WTC11 (cell line): ENCODE data around the gene CAPN2. TPM values are rescaled to one million over a fixed set of nuclear protein-coding genes. Genes with fewer than 3 reads are reported as not detected.

Experiments
- ATAC-seq: fragments of 200-7000 bp; cut with Tn5 transposase; 2 replicates; pipeline ENCODE4 v1.10.0; 2021; ENCODE audit warnings: mild to moderate bottlenecking, moderate library complexity
- CTCF ChIA-PET: fragments of 300-600 bp; sonication (Branson Sonifier 250); formaldehyde crosslinking; loops from one replicate; lab custom pipeline; 2021; ENCODE audit warnings: antibody characterized with exemption; lab: Charles Lee
- POLR2A ChIA-PET: fragments of 350-600 bp; sonication (Branson Sonifier 250); formaldehyde crosslinking; loops from one replicate; lab custom pipeline; 2021; ENCODE audit warnings: antibody characterized with exemption; lab: Charles Lee
- DNase-seq: peaks from one replicate; pipeline ENCODE4 v3.0.0; 2021; ENCODE audit warnings: low spot score
- H3K27ac Mint-ChIP-seq: 2 replicates; pipeline ENCODE4 v1.8.0; 2021; ENCODE audit warnings: mixed read lengths
- H3K27me3 Mint-ChIP-seq: 2 replicates; pipeline ENCODE4 v1.8.0; 2021; ENCODE audit warnings: low read depth, mild to moderate bottlenecking, moderate library complexity, mixed read lengths
- H3K36me3 Mint-ChIP-seq: 2 replicates; pipeline ENCODE4 v1.8.0; 2021; ENCODE audit warnings: mixed read lengths
- H3K4me1 Mint-ChIP-seq: 2 replicates; pipeline ENCODE4 v1.8.0; 2022; ENCODE audit warnings: mixed read lengths
- H3K4me3 Mint-ChIP-seq: 2 replicates; pipeline ENCODE4 v1.8.0; 2021; ENCODE audit warnings: mild to moderate bottlenecking, moderate library complexity, mixed read lengths
- H3K9me3 Mint-ChIP-seq: 2 replicates; pipeline ENCODE4 v1.8.0; 2021; ENCODE audit warnings: mixed read lengths
- ATF3 ChIP-seq: sonication (generic); formaldehyde crosslinking; conservative IDR thresholded peaks from 2 replicates; pipeline ENCODE4 v1.8.1; 2022; ENCODE audit warnings: mild to moderate bottlenecking, missing genetic modification reagents
- CTCF ChIP-seq: fragments of 200-600 bp; IDR thresholded peaks from 2 replicates; pipeline ENCODE4 v1.8.0; 2022; ENCODE audit warnings: antibody characterized with exemption
- ETV6 ChIP-seq: sonication (generic); formaldehyde crosslinking; IDR thresholded peaks from 2 replicates; pipeline ENCODE4 v1.8.1; 2022; ENCODE audit warnings: mild to moderate bottlenecking, missing genetic modification reagents
- GABPB1 ChIP-seq: sonication (generic); formaldehyde crosslinking; IDR thresholded peaks from 2 replicates; pipeline ENCODE4 v1.8.1; 2023; ENCODE audit warnings: mild to moderate bottlenecking, missing genetic modification reagents
- HMGA2 ChIP-seq: fragments of 250-450 bp; sonication (Bioruptor Pico); IDR thresholded peaks from 2 replicates; pipeline ENCODE4 v1.4.0; 2021; ENCODE audit warnings: mild to moderate bottlenecking, moderate library complexity
- IRF2 ChIP-seq: sonication (generic); formaldehyde crosslinking; IDR thresholded peaks from 2 replicates; pipeline ENCODE4 v1.8.0; 2022; ENCODE audit warnings: low read depth, missing genetic modification reagents, borderline replicate concordance
- JAZF1 ChIP-seq: fragments of 250-450 bp; sonication (Bioruptor Pico); IDR thresholded peaks from 2 replicates; pipeline ENCODE4 v1.9.0; 2021; ENCODE audit warnings: moderate library complexity, mild to moderate bottlenecking, inconsistent platforms
- NFATC4 ChIP-seq: fragments of 250-450 bp; sonication (Bioruptor Pico); IDR thresholded peaks from 2 replicates; pipeline ENCODE4 v1.9.0; 2021; ENCODE audit warnings: mild to moderate bottlenecking
- PREB ChIP-seq: sonication (generic); formaldehyde crosslinking; IDR thresholded peaks from 2 replicates; pipeline ENCODE4 v1.8.1; 2022; ENCODE audit warnings: mild to moderate bottlenecking, missing genetic modification reagents, moderate library complexity, borderline replicate concordance
- SP1 ChIP-seq: sonication (generic); formaldehyde crosslinking; conservative IDR thresholded peaks from 2 replicates; pipeline ENCODE4 v1.8.1; 2022; ENCODE audit warnings: missing genetic modification reagents
- TEAD1 ChIP-seq: sonication (generic); formaldehyde crosslinking; IDR thresholded peaks from 2 replicates; pipeline ENCODE4 v1.8.0; 2022; ENCODE audit warnings: mild to moderate bottlenecking, missing genetic modification reagents
- TEAD4 ChIP-seq: sonication (generic); formaldehyde crosslinking; IDR thresholded peaks from 2 replicates; pipeline ENCODE4 v1.8.0; 2022; ENCODE audit warnings: mild to moderate bottlenecking, missing genetic modification reagents
- USF2 ChIP-seq: sonication (generic); formaldehyde crosslinking; IDR thresholded peaks from 2 replicates; pipeline ENCODE4 v1.8.1; 2023; ENCODE audit warnings: mild to moderate bottlenecking, missing genetic modification reagents, moderate library complexity
- ZMAT4 ChIP-seq: fragments of 250-450 bp; sonication (Bioruptor Pico); IDR thresholded peaks from 2 replicates; pipeline ENCODE4 v1.9.0; 2021; ENCODE audit warnings: mild to moderate bottlenecking
- ZNF138 ChIP-seq: sonication (generic); formaldehyde crosslinking; conservative IDR thresholded peaks from 2 replicates; pipeline ENCODE4 v1.8.1; 2022; ENCODE audit warnings: mild to moderate bottlenecking, moderate library complexity, missing genetic modification reagents
- ZNF396 ChIP-seq: fragments of 250-450 bp; sonication (Bioruptor Pico); IDR thresholded peaks from 2 replicates; pipeline ENCODE4 v1.8.0; 2021; ENCODE audit warnings: mild to moderate bottlenecking, moderate library complexity, borderline replicate concordance
- ZNF512 ChIP-seq: sonication (generic); formaldehyde crosslinking; IDR thresholded peaks from 2 replicates; pipeline ENCODE4 v1.8.1; 2022; ENCODE audit warnings: missing genetic modification reagents, borderline replicate concordance
- total RNA-seq: library from RNA; stranded (reverse); gene quantifications from 3 replicates; pipeline ENCODE4 v1.2.3, GENCODE V29; 2021
- TF ChIP-seq, protein P1 (sequence below): sonication (generic); formaldehyde crosslinking; IDR thresholded peaks from 2 replicates; pipeline ENCODE4 v1.8.1; 2023; ENCODE audit warnings: mild to moderate bottlenecking, missing genetic modification reagents
- TF ChIP-seq, protein P2 (sequence below): sonication (generic); formaldehyde crosslinking; IDR thresholded peaks from 2 replicates; pipeline ENCODE4 v1.8.0; 2023; ENCODE audit warnings: missing genetic modification reagents, mild to moderate bottlenecking, borderline replicate concordance

Gene CAPN2
- total RNA-seq, 1 experiment from 2014 or later: 21.3 TPM

DNA sequence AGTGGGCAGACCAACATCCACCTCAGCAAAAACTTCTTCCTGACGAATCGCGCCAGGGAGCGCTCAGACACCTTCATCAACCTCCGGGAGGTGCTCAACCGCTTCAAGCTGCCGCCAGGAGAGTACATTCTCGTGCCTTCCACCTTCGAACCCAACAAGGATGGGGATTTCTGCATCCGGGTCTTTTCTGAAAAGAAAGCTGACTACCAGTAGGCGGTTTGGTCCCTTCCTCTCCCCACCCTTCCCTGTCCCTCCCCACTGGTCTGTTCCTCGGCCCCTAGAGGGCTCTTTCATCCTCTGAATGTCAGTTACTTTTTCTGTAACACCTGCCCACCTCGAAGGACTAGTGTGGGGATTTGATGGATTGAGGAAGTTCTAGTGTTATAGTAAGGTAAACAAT lies 46.9 kb downstream of the CAPN2 start (continued):
- no peak for TF ChIP-seq USF2 (CRISPR knock-in tag)
- TF ChIP-seq ZMAT4 (CRISPR knock-in tag): no peak
- TF ChIP-seq NFATC4: no peak
- TF ChIP-seq, protein P1, sequence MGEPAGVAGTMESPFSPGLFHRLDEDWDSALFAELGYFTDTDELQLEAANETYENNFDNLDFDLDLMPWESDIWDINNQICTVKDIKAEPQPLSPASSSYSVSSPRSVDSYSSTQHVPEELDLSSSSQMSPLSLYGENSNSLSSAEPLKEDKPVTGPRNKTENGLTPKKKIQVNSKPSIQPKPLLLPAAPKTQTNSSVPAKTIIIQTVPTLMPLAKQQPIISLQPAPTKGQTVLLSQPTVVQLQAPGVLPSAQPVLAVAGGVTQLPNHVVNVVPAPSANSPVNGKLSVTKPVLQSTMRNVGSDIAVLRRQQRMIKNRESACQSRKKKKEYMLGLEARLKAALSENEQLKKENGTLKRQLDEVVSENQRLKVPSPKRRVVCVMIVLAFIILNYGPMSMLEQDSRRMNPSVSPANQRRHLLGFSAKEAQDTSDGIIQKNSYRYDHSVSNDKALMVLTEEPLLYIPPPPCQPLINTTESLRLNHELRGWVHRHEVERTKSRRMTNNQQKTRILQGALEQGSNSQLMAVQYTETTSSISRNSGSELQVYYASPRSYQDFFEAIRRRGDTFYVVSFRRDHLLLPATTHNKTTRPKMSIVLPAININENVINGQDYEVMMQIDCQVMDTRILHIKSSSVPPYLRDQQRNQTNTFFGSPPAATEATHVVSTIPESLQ (CRISPR knock-in tag): no peak
- no peak for TF ChIP-seq ZNF396 (CRISPR knock-in tag)
- no peak for TF ChIP-seq TEAD4
- TF ChIP-seq IRF2 (CRISPR knock-in tag): no peak
- TF ChIP-seq, protein P2, sequence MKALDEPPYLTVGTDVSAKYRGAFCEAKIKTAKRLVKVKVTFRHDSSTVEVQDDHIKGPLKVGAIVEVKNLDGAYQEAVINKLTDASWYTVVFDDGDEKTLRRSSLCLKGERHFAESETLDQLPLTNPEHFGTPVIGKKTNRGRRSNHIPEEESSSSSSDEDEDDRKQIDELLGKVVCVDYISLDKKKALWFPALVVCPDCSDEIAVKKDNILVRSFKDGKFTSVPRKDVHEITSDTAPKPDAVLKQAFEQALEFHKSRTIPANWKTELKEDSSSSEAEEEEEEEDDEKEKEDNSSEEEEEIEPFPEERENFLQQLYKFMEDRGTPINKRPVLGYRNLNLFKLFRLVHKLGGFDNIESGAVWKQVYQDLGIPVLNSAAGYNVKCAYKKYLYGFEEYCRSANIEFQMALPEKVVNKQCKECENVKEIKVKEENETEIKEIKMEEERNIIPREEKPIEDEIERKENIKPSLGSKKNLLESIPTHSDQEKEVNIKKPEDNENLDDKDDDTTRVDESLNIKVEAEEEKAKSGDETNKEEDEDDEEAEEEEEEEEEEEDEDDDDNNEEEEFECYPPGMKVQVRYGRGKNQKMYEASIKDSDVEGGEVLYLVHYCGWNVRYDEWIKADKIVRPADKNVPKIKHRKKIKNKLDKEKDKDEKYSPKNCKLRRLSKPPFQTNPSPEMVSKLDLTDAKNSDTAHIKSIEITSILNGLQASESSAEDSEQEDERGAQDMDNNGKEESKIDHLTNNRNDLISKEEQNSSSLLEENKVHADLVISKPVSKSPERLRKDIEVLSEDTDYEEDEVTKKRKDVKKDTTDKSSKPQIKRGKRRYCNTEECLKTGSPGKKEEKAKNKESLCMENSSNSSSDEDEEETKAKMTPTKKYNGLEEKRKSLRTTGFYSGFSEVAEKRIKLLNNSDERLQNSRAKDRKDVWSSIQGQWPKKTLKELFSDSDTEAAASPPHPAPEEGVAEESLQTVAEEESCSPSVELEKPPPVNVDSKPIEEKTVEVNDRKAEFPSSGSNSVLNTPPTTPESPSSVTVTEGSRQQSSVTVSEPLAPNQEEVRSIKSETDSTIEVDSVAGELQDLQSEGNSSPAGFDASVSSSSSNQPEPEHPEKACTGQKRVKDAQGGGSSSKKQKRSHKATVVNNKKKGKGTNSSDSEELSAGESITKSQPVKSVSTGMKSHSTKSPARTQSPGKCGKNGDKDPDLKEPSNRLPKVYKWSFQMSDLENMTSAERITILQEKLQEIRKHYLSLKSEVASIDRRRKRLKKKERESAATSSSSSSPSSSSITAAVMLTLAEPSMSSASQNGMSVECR (CRISPR knock-in tag): no peak
- TF ChIP-seq TEAD1 (CRISPR knock-in tag): no peak
- TF ChIP-seq PREB (CRISPR knock-in tag): no peak
- TF ChIP-seq HMGA2 (CRISPR knock-in tag): no peak

DNA sequence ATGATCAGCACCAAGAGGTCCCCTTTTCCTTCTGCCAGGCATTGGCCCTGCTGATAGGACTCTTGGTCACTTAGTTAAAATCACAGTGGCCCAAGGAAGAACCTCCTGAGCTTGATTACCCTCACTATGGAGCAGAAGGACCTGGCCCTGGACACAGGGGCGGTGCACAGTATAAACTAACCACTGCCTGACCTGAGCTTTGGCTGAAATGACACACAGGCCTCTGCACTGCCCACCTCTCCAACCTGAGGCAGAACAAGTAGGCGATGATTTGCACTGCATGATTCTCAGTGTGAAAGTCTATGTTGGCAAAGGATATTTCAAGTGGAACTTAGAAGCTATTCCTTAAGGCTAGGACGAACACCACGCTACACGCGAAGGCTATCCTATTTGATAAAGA lies 48.5 kb downstream of the CAPN2 start:
- ATAC-seq (no peak), DNase-seq (no peak)
- CTCF ChIA-PET: interaction anchor here (2.1 kb wide), 1 partner anchor 12 kb away, joined by 10 read pairs; no protein-coding TSS in a partner anchor
- POLR2A ChIA-PET: no interaction called here
- Mint-ChIP-seq H3K9me3 (no peaks in the 10 kb centered on the region), H3K27ac (no peak overlapping the region), H3K36me3 (no peaks in the 10 kb centered on the region), H3K4me1 (peaks cover 9% of the 10 kb centered on the region), H3K4me3 (no peak overlapping the region), H3K27me3 (no peaks in the 10 kb centered on the region)
- no peak for TF ChIP-seq GABPB1 (CRISPR knock-in tag)
- TF ChIP-seq SP1: no peak
- no peak for TF ChIP-seq ZNF138 (CRISPR knock-in tag)
- TF ChIP-seq JAZF1 (CRISPR knock-in tag): no peak
- TF ChIP-seq, protein P1 (CRISPR knock-in tag): no peak
- no peak for TF ChIP-seq ZNF396 (CRISPR knock-in tag)
- TF ChIP-seq ATF3: no peak
- no peak for TF ChIP-seq CTCF
- no peak for TF ChIP-seq ETV6
- no peak for TF ChIP-seq TEAD4
- TF ChIP-seq ZNF512 (CRISPR knock-in tag): no peak
